HUES6 (cell line): Measurements from ENCODE around the gene RAB30.

ENCODE experiments used
- H3K27ac ChIP-seq: 2 replicates; pipeline ENCODE4 v1.7.0; 2013; ENCODE audit warnings: low read depth, mild to moderate bottlenecking, low read length, inconsistent platforms
- H3K27me3 ChIP-seq: 2 replicates; pipeline ENCODE4 v1.6.1; 2013; ENCODE audit warnings: low read length; ENCODE audit not compliant: control insufficient read depth, insufficient read depth
- H3K36me3 ChIP-seq: 2 replicates; pipeline ENCODE4 v1.6.1; 2013; ENCODE audit warnings: low read length; ENCODE audit not compliant: control insufficient read depth, insufficient read depth
- H3K4me1 ChIP-seq: 2 replicates; pipeline ENCODE4 v1.6.1; 2013; ENCODE audit warnings: low read length; ENCODE audit not compliant: control insufficient read depth, insufficient read depth
- H3K4me3 ChIP-seq: 2 replicates; pipeline ENCODE4 v1.5.1; 2013; ENCODE audit warnings: low read depth, low read length
- H3K9ac ChIP-seq: one replicate; pipeline ENCODE4 v1.6.1; 2013; ENCODE audit warnings: mild to moderate bottlenecking, low read length
- H3K9me3 ChIP-seq: 2 replicates; pipeline ENCODE4 v1.6.1; 2013; ENCODE audit warnings: low read depth, low read length; ENCODE audit not compliant: control insufficient read depth, insufficient read depth

The RAB30 gene, protein sequence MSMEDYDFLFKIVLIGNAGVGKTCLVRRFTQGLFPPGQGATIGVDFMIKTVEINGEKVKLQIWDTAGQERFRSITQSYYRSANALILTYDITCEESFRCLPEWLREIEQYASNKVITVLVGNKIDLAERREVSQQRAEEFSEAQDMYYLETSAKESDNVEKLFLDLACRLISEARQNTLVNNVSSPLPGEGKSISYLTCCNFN

DNA sequence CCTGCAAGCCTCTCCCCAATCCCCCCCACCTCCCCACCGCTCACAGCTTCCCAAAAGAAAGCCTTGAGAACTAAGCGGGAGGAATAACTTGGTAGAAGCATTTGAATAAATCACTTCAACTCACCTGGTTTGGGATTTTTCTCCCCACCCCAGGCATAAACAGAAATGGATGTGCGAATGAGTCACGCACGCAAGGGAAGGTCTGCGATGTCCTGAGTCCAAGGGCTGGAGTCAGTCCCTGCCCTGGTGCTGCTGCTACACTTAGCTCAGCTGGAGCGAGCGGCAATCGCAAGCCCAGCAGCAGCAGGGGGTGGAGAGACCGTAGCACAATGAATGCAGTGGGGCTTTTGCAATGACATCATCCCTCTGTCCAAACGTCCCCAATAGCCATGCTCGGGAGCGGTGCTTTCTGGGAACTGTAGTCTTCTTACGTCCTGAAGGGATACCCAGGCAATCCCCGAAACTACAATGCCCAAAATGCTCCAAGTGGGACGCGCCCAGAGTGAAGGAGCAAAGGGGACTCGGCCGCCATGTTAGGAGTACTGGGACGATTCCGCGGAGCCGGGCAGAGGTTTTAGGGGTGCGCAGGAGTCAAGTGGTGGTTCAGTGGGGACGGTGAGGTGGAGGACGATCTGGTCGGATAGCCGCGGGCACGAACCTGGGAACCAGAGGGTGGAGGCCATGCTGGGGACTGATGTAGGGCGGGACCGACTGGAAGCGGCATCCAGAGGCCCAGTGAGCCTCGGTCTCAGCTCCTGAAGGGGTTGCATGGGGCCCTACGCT, at the start of gene RAB30:
Gene RAB30 (minus strand): TSS at position 331 of the 783 bp plus-strand sequence. CDS start 74,581 bp downstream, outside the sequence.
- Histone ChIP-seq H3K27me3 (no peaks in the 10 kb centered on the region), H3K4me3 (peak within 1 kb of the TSS; percentile 85), H3K9ac (peak within 1 kb of the TSS; percentile 94), H3K9me3 (no peaks in the 10 kb centered on the region), H3K36me3 (peaks cover 20% of the 10 kb centered on the region), H3K27ac (peak within 1 kb of the TSS; percentile 85), H3K4me1 (peaks cover 24% of the 10 kb centered on the region)

DNA sequence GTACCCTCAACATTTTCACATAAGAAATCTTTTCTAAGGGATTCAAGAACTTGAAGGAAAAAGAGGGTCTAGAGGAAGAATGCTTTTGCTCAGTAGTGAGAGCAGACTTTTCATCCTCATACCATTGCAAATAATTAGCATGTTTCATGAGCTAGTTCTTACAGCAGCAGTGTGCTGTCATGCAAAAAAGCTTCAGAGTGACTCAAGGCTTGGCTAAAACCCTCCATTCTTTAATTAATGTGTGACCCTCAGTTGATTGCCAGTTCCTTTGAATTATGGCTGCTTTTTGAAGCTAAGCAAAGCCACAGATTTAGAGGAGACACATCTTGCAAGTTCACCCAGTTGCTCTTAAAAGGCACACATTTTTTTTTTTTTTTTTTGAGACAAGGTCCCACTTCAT, 48.6 kb upstream of the RAB30 start:
- Histone ChIP-seq H3K27ac (no peak overlapping the region), H3K27me3 (no peaks in the 10 kb centered on the region), H3K9me3 (no peaks in the 10 kb centered on the region), H3K9ac (no peak overlapping the region), H3K4me3 (no peak overlapping the region), H3K4me1 (peaks cover 6% of the 10 kb centered on the region), H3K36me3 (no peaks in the 10 kb centered on the region)

DNA sequence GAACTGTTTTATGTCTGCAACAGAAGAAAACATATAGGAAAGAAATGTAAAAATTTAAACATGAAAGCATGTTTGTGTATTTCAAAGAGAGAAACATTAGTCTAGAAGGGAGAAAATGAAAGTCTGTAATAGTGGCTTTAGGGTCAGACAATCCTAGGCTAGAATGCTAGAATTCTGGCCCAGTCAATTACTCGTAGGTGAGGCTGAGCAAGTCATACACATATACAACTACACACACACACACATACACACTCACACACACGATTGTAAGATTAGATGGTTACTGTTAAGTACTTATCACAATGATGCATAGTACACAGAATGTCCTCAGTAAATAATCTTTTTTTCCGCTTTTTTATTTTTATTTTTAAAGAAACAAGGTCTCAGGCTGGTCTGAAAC, 47.5 kb upstream of the RAB30 start:
- no peaks in the 10 kb centered on the region for H3K27me3 ChIP-seq
- H3K4me3 ChIP-seq: no peak overlapping the region
- H3K27ac ChIP-seq: no peak overlapping the region
- H3K4me1 ChIP-seq: peaks cover 6% of the 10 kb centered on the region
- H3K36me3 ChIP-seq: no peaks in the 10 kb centered on the region
- no peak overlapping the region for H3K9ac ChIP-seq
- H3K9me3 ChIP-seq: no peaks in the 10 kb centered on the region

DNA sequence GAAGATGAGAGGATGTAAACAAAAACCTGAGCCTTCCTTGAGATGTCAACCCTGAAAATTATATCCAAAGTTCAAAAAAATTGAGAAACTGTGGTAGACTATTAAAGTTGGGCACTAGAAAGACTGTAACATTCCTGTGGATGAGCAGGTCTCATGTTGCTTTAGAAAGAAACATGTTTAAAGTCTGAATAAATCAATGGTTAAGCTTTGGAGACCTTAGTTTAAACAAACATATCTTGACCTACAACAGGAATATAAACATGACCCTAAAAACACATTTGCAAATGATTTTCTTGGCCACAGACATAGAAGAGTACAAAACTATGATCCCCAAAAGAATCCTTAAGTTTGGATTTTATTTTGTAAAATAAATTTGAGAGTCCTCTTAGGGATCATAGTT, 47.1 kb upstream of the RAB30 start:
- no peaks in the 10 kb centered on the region for H3K9me3 ChIP-seq
- H3K27ac ChIP-seq: no peak overlapping the region
- no peak overlapping the region for H3K4me3 ChIP-seq
- no peak overlapping the region for H3K9ac ChIP-seq
- H3K4me1 ChIP-seq: peaks cover 6% of the 10 kb centered on the region
- no peaks in the 10 kb centered on the region for H3K27me3 ChIP-seq
- no peaks in the 10 kb centered on the region for H3K36me3 ChIP-seq

DNA sequence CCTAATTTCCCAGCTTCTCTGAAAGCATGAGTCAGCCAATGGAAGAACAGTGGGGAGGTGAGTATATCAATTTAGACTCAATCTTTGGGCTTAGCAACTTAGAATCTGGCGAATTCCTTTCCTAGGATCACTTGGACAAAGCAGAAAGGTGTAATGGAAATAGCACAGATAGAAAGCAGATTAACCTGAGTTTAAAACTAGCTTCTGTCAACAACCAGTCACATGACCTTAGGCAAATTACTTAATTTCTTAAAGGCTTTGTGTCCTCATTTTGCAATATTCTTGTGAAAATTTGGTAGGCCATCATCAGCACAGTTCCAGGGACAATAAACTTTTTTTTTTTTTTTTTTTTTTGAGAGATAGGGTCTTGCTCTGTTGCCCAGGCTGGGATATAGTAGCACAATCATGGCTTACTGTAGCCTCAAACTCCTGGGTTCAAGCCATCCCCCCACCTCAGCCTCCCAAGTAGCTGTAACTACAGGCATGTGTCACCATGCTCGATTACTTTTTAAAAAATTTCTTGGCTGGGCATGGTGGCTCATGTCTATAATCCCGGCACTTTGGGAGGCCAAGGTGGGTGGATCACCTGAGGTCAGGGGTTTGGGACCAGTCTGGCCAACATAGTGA, 44.4 kb upstream of the RAB30 start:
- Histone ChIP-seq H3K4me1 (peaks cover 6% of the 10 kb centered on the region), H3K4me3 (no peak overlapping the region), H3K9ac (no peak overlapping the region), H3K27ac (no peak overlapping the region), H3K36me3 (no peaks in the 10 kb centered on the region), H3K9me3 (no peaks in the 10 kb centered on the region), H3K27me3 (no peaks in the 10 kb centered on the region)

DNA sequence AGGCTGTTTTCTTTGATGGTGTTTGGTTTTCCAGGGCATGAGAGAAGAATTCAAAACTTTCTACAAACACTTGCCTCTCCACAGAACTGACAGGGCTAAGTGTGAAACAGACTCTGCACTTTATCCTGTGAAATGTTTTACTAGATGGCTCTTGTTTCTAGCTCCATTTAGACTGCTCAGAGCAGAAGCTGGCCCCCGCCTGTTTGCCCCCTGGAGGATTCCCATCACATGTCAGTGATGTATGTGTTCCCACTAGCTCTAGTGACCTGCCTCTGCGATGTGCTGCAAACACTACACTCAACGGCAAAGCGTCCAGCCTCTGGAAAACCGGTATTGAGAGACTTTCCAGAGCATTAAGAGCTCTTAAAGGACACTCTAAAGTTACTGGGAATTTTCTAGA, 43.9 kb upstream of the RAB30 start:
- H3K27me3 ChIP-seq: no peaks in the 10 kb centered on the region
- H3K4me1 ChIP-seq: peaks cover 6% of the 10 kb centered on the region
- no peaks in the 10 kb centered on the region for H3K9me3 ChIP-seq
- H3K27ac ChIP-seq: no peak overlapping the region
- H3K36me3 ChIP-seq: no peaks in the 10 kb centered on the region
- H3K4me3 ChIP-seq: no peak overlapping the region
- no peak overlapping the region for H3K9ac ChIP-seq

DNA sequence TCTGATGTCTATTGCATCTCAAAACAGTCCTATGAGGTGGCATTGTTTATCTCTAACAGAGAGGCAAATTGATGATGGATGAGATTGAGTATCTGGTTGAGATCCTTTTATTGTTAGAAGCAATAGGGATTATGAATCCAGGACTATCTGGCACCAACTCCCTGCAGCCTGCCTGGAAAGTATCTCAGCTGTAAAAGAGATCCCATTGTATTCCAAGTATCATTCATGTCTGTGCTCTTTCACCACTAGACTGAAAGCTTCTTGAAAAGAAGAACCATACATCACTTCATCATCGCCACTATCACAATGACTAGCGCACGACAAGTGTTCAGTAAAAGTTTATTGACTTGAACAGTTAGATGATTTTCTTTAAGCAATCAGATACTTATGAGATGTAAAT, 43.3 kb upstream of the RAB30 start:
- Histone ChIP-seq H3K27me3 (no peaks in the 10 kb centered on the region), H3K9ac (no peak overlapping the region), H3K9me3 (no peaks in the 10 kb centered on the region), H3K27ac (no peak overlapping the region), H3K36me3 (no peaks in the 10 kb centered on the region), H3K4me1 (peaks cover 3% of the 10 kb centered on the region), H3K4me3 (no peak overlapping the region)

DNA sequence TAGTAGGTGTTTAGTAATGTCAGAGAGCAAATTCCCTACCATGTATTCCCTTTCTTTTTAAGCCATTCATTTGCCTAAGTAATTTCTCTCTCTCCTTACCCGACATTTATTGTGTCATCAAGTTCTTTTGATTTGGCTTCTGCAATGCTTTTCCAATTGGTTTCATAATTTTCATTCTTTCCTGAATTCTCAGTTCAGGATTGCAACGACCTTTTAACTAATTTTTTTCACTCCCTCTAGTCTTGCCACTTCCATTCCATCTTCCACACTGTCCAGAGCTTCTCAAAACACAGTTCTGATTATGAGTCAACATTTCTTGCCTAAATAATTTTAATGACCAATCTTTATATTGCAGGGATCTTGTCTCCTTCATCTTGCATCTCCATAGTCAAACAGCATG, 41.2 kb upstream of the RAB30 start:
- Histone ChIP-seq H3K36me3 (no peaks in the 10 kb centered on the region), H3K27ac (no peak overlapping the region), H3K4me1 (peaks cover 3% of the 10 kb centered on the region), H3K9ac (no peak overlapping the region), H3K27me3 (no peaks in the 10 kb centered on the region), H3K4me3 (no peak overlapping the region), H3K9me3 (no peaks in the 10 kb centered on the region)

DNA sequence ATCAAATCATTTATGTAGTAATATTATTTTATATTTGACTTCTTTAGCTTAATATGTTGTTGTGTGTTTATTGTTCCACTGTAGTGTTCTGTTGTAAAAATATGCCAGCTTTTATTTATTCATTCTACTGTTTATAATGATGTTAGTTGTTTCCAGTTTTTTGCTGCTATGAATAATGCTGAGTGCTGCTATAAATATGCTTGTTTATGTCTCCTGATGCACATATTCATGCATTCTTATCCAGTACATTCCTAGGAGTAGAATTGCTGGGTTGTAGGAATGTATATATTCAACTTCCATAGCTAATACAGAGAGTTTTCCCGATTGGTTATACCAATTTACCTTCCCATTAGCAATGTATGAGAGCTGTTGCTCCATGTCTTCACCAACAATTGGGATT, 33.5 kb upstream of the RAB30 start:
- H3K9me3 ChIP-seq: no peaks in the 10 kb centered on the region
- H3K27me3 ChIP-seq: no peaks in the 10 kb centered on the region
- no peaks in the 10 kb centered on the region for H3K4me1 ChIP-seq
- no peak overlapping the region for H3K27ac ChIP-seq
- no peak overlapping the region for H3K9ac ChIP-seq
- no peak overlapping the region for H3K4me3 ChIP-seq
- H3K36me3 ChIP-seq: no peaks in the 10 kb centered on the region

DNA sequence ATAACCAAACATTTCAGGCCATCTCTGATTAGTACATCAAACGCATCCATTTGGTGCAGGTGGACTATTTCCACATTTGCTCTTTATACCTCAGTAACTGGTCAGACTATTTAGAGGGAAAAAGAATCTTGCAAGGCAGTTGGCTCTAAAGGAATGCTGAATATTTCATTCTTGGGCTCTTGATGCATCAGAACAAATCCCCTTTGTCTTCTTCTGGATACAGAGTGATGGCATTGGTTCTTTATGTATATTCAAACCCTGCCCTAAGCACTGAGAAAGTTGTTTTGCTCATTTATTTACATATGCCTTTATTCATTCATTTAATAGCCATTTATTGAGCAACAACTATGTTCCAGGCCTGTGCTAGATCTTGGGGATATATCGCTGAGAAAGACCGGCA, 31.1 kb upstream of the RAB30 start:
- H3K27me3 ChIP-seq: no peaks in the 10 kb centered on the region
- H3K36me3 ChIP-seq: no peaks in the 10 kb centered on the region
- H3K4me3 ChIP-seq: no peak overlapping the region
- H3K9me3 ChIP-seq: no peaks in the 10 kb centered on the region
- no peaks in the 10 kb centered on the region for H3K4me1 ChIP-seq
- H3K9ac ChIP-seq: no peak overlapping the region
- no peak overlapping the region for H3K27ac ChIP-seq

DNA sequence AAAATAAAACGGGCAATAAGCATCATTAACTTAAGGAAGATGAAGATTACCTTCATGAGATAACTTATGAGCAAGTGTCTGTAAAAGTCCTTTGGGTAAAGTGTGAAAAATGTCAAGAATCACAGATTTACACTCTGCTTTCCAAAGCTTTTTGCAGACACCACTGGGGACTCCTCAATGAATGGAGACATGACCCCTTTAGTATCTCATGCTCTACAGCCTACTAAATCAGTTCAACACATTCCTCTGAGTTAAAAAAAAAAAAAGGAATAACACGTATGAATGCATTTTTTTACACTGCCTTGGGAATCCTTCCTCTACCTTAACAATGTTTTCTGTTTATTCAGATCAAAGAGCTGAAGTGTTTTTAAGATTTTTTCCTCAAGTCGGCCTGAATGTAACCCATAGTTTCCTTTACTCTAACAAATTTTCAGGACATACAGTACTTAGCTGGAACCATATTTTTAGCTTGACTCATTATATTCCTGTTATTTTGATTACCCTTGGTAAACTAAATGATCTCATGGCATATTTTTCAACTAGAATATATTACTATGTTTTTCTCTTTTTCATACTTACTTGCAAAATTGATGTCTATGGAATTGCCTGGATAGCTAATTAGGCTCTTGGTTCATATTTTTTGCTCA, 25.9 kb upstream of the RAB30 start:
- 0 out of 2 replicates have a peak, but pooled peaks cover 3% of the 10 kb centered on the region for H3K4me1 ChIP-seq
- H3K9me3 ChIP-seq: no peaks in the 10 kb centered on the region
- H3K27me3 ChIP-seq: no peaks in the 10 kb centered on the region
- H3K36me3 ChIP-seq: no peaks in the 10 kb centered on the region
- no peak overlapping the region for H3K4me3 ChIP-seq
- H3K9ac ChIP-seq: no peak overlapping the region
- no peak overlapping the region for H3K27ac ChIP-seq
